ENCODE results near the gene EHMT1. TPM values are rescaled to one million over a fixed set of nuclear protein-coding genes. Genes with fewer than 3 reads are reported as not detected.

EHMT1 gene
- total and polyA plus RNA-seq, 9 of the 15 experiments (the other 6 are each of a cell fraction or from before 2014, with no cell fraction given): 2.2 to 76.0 (median 36.4) TPM

DNA sequence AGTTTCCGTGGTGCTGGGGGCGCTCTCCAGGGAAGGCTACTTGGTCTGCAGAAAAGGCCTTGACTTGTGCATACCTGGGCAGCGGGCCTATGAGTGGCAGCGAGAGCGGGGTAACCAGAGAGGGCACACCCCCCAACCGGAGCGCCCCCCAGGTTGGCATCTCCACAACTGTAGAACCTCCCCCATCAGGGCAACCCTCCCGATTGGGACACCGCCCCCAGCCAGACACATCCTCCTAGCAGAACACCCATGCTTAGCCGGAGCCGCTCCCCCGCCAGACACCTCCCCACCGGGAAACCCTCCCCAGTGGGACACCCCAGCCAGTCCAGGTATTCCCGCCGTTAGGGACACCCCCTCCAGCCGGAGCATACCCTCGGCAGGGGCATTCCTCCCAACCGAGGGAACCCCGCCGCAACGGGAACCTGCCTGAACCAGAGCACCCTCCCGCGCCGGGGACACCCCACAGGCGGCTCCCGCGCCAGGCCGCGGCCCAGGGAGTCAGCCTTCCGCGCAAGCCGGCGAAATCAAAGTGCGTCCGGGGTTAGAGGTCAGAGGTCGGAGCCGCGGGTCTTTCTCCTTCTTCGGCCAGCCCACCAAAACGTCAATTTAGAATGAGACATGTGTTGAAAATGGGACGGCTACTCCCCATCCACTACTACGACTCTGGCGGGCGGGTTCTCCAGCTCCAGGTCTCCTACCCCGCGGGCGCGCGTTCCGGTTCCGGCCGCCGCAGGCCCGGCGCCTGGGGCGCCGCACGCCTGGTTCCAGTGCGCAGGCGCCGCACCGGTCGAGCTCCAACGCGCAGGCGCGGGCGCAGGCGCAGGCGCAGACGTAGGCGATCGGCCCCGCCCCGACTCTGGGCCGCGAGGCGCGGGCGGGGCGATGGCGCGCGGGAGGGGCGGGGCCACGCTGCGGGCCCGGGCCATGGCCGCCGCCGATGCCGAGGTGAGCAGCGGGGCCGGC lies at the start of gene EHMT1 (continued):
- TF ChIP-seq TAL1 (IDR thresholded peaks at IDR 0.05) (no peak), ZNF384 (IDR thresholded peaks at IDR 0.05; ENCODE audit: low read depth, low read length) (no peak), POLR2H (tag; IDR thresholded peaks at IDR 0.05; ENCODE audit: low read depth) (peak; percentile 84), TEAD2 (tag; IDR thresholded peaks at IDR 0.05) (no peak), FOS (IDR thresholded peaks at IDR 0.05; ENCODE audit: extremely low read depth, insufficient read length) (no peak), ZNF639 (CRISPR knock-in tag; conservative IDR thresholded peaks at IDR 0.05 in 1 of 2, IDR thresholded peaks at IDR 0.05 in 1 of 2) (peak in 1 of 2 experiments; percentile 96; a peak in 2 of 4 replicates), CREB1 (IDR thresholded peaks at IDR 0.05) (peak; percentile 89), CREB1 (CRISPR knock-in tag; IDR thresholded peaks at IDR 0.05) (peak; percentile 92), STAG1 (CRISPR knock-in tag; IDR thresholded peaks at IDR 0.05; ENCODE audit: borderline replicate concordance) (no peak), MTA2 (IDR thresholded peaks at IDR 0.05; ENCODE audit: low read depth) (peak; percentile 90), HOXB6 (CRISPR knock-in tag; IDR thresholded peaks at IDR 0.05; ENCODE audit: borderline replicate concordance) (no peak), ZC3H11A (IDR thresholded peaks at IDR 0.05; ENCODE audit: low read depth, low read length) (no peak), XRCC3 (IDR thresholded peaks at IDR 0.05) (no peak), RFX5 (IDR thresholded peaks at IDR 0.05; ENCODE audit: low read depth, low read length) (no peak), PATZ1 (CRISPR knock-in tag; IDR thresholded peaks at IDR 0.05; ENCODE audit: borderline replicate concordance) (0 out of 2 replicates have a peak, but pooled peaks have one; percentile 57)
- TF ChIP-seq, protein P1, sequence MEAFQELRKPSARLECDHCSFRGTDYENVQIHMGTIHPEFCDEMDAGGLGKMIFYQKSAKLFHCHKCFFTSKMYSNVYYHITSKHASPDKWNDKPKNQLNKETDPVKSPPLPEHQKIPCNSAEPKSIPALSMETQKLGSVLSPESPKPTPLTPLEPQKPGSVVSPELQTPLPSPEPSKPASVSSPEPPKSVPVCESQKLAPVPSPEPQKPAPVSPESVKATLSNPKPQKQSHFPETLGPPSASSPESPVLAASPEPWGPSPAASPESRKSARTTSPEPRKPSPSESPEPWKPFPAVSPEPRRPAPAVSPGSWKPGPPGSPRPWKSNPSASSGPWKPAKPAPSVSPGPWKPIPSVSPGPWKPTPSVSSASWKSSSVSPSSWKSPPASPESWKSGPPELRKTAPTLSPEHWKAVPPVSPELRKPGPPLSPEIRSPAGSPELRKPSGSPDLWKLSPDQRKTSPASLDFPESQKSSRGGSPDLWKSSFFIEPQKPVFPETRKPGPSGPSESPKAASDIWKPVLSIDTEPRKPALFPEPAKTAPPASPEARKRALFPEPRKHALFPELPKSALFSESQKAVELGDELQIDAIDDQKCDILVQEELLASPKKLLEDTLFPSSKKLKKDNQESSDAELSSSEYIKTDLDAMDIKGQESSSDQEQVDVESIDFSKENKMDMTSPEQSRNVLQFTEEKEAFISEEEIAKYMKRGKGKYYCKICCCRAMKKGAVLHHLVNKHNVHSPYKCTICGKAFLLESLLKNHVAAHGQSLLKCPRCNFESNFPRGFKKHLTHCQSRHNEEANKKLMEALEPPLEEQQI (IDR thresholded peaks at IDR 0.05): no peak
- TF ChIP-seq, protein P2, sequence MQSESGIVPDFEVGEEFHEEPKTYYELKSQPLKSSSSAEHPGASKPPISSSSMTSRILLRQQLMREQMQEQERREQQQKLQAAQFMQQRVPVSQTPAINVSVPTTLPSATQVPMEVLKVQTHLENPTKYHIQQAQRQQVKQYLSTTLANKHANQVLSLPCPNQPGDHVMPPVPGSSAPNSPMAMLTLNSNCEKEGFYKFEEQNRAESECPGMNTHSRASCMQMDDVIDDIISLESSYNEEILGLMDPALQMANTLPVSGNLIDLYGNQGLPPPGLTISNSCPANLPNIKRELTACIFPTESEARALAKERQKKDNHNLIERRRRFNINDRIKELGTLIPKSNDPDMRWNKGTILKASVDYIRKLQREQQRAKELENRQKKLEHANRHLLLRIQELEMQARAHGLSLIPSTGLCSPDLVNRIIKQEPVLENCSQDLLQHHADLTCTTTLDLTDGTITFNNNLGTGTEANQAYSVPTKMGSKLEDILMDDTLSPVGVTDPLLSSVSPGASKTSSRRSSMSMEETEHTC (IDR thresholded peaks at IDR 0.05): no peak
- TF ChIP-seq, protein P3, sequence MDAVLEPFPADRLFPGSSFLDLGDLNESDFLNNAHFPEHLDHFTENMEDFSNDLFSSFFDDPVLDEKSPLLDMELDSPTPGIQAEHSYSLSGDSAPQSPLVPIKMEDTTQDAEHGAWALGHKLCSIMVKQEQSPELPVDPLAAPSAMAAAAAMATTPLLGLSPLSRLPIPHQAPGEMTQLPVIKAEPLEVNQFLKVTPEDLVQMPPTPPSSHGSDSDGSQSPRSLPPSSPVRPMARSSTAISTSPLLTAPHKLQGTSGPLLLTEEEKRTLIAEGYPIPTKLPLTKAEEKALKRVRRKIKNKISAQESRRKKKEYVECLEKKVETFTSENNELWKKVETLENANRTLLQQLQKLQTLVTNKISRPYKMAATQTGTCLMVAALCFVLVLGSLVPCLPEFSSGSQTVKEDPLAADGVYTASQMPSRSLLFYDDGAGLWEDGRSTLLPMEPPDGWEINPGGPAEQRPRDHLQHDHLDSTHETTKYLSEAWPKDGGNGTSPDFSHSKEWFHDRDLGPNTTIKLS (IDR thresholded peaks at IDR 0.05; ENCODE audit: borderline replicate concordance, low read depth): peak; percentile 89
